Measurements from ENCODE around the gene TSR3.

The TSR3 gene

DNA sequence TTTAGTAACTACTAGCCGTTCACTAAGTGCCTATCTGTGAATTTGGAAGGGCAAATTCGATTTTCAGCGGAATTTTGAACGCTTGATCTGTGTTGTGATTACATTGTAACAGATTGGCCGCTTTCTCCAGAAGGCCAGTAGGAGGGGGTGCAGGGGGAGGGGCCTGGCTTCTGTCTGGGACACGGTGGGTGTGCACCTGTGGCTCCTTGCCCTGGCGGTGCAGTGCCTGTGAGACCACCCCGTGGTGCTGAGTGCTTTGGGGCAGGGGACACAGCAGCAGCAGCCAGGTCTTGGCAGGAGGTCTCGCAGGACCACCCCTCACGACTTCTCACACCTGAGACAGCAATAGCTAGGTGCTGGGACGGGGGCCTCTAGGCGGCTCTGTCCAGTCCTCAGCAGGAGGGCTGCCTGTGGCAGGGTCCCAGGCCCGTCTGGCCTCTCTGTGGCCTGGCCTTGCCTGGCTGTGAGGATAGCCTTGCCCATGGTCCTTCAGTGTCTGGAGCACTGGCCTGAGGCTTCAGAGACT lies 40.4 kb downstream of the TSR3 start:
- no peak for DNase-seq

DNA sequence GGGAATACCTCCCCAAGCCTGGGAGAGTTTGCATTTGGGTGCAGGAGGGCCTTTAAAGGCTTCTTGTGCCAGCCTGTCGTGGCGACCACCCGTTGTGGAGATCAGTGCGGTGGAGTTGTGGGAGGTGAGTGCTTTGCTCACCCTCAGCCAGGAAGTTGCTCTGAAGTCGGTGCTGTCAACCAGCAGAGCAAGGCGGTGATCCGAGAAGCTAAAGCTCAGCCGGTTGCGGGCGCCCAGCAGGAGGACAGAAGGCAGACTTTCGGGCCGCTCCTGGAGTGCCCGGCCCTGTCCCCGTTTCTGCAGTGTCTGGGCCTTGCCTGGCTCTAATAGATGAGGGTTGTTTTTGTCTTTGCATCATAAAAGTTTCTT lies 40.9 kb downstream of the TSR3 start:
- DNase-seq: no peak

DNA sequence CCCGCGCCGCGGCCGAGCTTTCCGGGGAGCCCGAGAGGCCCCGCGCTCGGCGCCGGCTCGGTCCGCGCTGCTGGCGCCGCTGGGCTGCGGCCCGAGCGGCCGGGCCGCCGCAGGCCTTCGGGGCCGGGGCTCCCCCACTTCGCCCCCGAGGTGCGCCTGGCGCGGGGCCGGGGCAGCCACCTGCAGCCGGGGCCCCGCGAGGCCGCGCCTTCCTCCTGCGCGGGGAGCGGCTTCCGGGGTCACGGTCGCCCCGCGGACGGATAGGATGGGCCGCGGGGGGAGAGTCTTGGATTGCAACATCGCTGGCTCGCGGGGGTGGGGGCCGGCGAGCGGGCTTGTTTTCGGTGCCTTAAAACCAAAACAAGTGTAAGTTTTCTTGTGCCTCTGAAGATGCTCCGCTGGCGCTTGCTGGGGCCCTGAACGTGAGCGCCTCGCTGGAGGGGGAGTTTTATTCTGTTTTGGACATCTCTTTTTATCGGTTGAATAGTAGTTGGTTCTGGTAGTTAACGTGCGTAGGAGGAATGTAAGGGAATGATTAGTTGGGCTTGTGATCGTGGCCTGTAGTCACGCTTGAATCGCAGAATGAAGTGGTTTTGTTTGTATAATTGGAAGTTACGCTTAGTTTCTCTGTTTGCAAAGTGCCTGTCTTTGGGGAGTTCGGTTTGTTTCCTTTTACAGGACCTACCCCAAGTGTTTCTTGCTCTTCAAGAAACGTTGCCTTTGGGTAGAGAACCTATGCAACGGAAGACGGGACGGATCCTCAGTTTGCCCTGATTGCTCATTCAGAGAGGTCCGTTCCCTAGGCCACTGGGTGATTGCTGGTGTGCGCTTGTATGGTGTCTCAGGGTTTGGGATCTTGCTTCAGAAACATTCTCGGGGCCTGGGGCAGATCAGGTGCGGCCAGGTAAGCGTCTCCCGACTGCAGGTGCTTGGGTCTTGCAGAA lies 41.5 kb downstream of the TSR3 start:
- peak in 5 of 56 donors; percentile 1 to 41 (median 14) for DNase-seq

DNA sequence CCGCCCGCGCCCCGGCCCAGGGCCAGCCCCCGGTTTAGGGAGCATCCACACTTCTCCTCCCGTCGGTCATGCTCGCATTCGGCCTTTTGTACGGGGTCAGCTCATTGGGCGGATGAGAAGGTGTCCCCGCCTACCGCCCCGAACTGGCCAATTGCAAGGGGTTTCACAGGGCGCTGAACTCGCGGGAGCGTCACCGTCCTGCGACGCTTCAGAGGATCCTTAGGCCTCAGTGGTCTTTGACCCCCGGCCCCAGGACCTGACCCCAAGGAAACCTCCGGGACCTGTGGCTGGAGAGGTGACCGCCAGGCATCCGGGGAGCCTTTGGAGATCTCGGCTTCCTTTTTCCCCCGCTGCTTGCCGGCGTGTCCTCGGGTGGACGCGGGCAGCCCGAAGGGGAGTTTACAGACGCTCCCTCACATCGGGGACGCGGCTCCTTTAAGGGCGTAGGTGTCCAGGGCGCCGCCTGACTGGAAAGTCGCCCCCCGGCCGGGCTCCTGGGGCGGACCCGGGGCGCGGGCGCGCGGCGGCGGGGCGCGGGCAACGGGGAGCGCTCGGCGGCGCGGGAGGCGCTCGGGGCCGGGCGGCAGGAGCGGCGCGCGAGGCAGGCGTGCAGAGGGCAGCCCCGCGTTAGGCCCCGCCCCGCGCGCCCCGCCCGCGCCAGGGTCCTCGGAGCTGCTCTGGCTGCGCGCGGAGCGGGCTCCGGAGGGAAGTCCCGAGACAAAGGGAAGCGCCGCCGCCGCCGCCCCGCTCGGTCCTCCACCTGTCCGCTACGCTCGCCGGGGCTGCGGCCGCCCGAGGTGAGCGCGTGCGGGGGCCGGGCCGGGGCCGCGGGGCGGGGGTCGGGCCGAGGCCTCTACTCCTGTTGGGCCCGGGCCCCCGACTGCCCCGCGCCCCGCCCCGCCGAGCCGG lies 42.4 kb downstream of the TSR3 start, which contains the start of gene UBE2I:
UBE2I (plus strand) TSS at position 660 of the 909 bp plus-strand sequence. CDS start 4,395 bp downstream, outside the sequence.
- peak; percentile 84 to 100 (median 96) for DNase-seq

DNA sequence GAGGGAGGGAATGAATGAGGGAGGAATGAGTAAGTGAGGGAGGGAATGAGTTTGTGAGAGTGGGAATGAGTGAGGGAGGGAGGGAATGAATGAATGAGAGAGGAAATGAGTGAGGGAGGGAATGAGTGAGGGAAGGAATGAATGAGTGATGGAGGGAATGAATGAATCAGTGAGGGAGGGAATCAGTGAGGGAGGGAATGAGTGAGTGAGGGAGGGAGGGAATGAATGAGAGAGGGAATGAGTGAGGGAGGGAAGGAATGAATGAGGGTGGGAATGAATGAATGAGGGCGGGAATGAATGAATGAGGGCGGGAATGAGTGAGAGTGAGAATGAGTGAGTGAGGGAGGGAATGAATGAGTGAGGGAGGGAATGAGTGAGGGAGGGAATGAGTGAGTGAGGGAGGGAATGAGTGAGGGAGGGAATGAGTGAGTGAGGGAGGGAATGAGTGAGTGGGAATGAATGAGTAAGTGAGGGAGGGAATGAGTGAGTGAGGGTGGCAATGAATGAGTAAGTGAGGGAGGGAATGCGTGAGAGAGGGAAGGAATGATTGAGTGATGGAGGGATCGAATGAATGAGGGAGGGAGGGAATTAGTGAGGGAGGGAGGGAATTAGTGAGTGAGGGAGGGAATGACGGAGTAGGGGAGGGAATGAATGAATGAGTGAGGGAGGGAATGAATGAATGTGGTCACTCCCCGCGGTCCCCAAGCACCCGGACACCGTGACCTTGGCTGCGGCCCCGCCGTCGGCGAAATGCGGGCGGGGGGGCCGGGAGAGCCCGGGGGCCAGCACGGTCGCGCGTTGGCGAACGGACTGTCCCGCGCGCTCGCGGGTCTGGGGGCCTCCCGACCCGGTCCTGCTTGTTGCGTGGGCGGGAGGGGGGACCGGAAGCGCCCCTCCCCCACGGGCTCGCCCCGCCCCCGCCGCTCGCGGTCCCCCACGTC lies 43.4 kb downstream of the TSR3 start:
- DNase-seq: no peak

DNA sequence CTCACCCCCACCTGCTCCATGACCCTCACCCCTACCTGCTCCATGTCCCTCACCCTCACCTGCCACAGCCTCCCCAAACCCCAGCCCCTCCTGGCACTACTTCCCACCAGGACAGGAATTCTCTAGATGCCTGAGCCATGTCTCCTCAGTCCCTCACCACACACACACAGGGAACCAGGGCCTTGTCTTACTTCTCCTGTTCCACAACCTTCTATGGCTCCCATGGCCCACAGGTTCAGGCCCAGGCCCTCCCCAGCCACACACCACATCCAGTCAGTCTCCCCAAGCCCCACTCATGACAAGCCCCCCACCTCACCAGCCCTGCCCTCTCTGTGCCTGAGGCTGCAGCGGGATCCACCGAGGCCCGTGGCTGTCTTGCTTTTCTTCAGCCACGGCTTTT lies 45.3 kb downstream of the TSR3 start:
- no peak for DNase-seq

DNA sequence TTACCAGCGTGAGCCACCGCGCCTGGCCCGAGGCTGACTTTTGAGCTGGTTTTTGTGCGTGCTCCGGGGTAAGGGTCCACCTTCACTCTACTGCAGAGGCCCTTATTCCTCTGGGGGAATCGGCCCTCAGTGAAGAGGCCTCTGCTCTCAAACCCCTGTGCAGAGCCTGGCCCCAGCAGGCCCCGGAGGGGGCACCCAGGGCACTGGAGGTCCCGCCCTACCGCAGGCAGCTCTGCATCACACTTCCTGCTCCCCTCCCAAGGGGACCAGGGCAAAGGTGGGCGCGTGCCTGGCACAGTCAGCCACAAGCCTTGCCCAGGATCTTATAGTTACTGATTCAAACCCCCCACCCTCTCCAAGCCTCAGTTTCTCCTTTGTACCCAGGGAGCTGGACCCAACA lies 45.9 kb downstream of the TSR3 start:
- DNase-seq: no peak

DNA sequence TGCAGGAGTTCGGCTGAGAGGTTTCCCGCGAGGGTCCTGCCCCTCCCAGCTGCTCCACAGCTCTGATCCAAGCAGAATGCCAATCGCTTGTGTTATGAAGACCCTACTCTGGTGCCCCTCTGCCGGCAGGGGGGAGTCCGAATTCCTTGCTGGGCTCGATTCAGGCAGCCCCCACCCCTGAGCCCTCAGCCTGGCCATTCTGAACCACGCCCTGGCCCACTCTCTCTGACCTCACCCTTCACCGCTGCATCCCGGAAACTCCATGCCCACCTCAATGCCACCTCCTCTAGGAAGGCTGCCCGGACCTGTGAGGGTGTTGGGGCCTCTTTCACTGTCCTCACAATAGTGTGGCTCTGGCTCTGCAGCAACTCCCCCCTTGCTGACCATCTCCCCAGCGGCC lies 50.1 kb downstream of the TSR3 start:
- DNase-seq: no peak

DNA sequence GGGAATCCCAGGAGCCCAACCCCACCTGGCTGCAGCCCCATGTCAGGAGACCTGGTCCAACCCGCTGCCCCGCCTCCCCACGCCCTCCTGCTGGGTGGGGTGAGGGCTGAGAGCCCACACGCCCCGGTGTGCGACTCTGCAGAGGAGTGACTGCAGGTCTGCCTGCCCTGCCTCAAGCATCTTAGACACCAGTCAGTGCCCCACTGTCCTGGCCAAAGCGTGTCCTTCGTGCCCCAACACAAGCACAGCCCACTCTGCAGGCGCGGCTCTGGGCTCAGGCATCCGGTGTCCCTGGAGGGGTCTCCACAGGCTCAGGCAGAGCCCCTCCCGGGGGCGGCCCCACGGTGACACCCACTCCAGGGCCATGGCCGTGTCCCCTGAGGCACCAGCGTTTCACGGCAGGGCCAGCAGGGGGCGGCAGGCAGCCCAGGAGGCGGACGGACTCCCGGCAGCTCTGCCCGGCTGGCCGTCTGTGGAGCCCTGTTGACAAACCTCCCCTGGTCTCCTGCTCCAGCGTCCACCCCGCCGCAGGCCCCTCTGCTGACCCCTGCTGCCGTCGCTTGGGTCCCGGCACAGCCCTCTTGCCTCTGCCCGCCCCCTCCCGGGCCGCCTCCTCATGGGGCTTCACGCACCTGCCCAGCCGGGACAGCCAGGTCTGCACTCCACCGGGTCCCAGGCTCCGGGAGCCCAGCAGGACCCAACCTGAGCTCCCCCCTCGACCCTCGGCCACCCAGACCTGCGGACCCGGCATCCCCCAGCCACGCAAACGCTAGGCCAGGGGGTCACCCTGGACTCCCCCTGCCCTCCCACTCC lies 50.8 kb downstream of the TSR3 start:
- peak in 31 of 56 donors; percentile 1 to 76 (median 21) for DNase-seq

DNA sequence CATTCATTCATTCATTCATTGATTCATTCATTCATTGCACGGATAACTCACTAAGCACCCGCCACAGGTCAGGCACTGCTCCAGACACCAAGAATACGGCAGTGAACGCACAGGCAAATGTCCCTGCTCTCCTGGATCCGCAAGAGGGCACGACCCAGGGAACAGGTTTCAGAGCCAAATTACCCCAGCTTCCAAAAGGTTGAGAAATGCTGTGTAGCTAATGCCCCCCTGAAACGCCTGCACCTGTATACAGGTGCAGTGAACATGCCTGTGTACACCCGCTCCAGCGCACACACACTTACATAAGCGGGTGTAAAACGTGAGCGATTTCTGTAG lies 51.8 kb downstream of the TSR3 start:
- DNase-seq: no peak

All from nucleus accumbens (tissue), 56 donors.